CD4-positive, alpha-beta T cell treated with Interleukin-4 for 1 hour (primary cell): ENCODE results near the gene DOCK4.

Source experiments
- DNase-seq, 2 donors: peaks; one replicate each; pipeline ENCODE4 v3.0.0-alpha.2; 2020 to 2022

DOCK4 gene

GRCh38 chr7:111744501-111745155 is 461.6 kb downstream of the DOCK4 start:
- no peak for DNase-seq

GRCh38 chr7:111743244-111743847 is 462.9 kb downstream of the DOCK4 start:
- DNase-seq: no peak

- DNase-seq: peak; percentile 27 to 60
Measured at GRCh38 chr7:111741811-111742240, 464.4 kb downstream of the DOCK4 start.

- no peak for DNase-seq
Measured at GRCh38 chr7:111740942-111741341, 465.3 kb downstream of the DOCK4 start.

- DNase-seq: no peak
Measured at GRCh38 chr7:111736552-111736874, 469.7 kb downstream of the DOCK4 start.

- peak; percentile 26 to 67 for DNase-seq
Measured at GRCh38 chr7:111735661-111736551, 470.3 kb downstream of the DOCK4 start.

GRCh38 chr7:111734954-111735660 is 471.1 kb downstream of the DOCK4 start:
- no peak for DNase-seq

GRCh38 chr7:111732923-111733322 is 473.3 kb downstream of the DOCK4 start:
- no peak for DNase-seq

GRCh38 chr7:111730476-111731300 is 475.5 kb downstream of the DOCK4 start:
- DNase-seq: no peak

GRCh38 chr7:111730057-111730456 is 476.1 kb downstream of the DOCK4 start:
- no peak for DNase-seq

GRCh38 chr7:111729483-111729882 is 476.7 kb downstream of the DOCK4 start:
- no peak for DNase-seq

- no peak for DNase-seq
Measured at GRCh38 chr7:111728635-111728995, 477.6 kb downstream of the DOCK4 start.

GRCh38 chr7:111727905-111728634 is 478.1 kb downstream of the DOCK4 start:
- no peak for DNase-seq

- no peak for DNase-seq
Measured at GRCh38 chr7:111718886-111719285, 487.3 kb downstream of the DOCK4 start.

GRCh38 chr7:111711426-111712065 is 494.7 kb downstream of the DOCK4 start:
- DNase-seq: no peak

- no peak for DNase-seq
Measured at GRCh38 chr7:111710839-111711380, 495.3 kb downstream of the DOCK4 start.

GRCh38 chr7:111708072-111708471 is 498.1 kb downstream of the DOCK4 start:
- DNase-seq: no peak

GRCh38 chr7:111705807-111706206 is 500.4 kb downstream of the DOCK4 start:
- DNase-seq: no peak

- DNase-seq: no peak
Measured at GRCh38 chr7:111697771-111698170, 508.4 kb downstream of the DOCK4 start.

GRCh38 chr7:111694376-111694775 is 511.8 kb downstream of the DOCK4 start:
- DNase-seq: no peak
